HepG2 (cell line): ENCODE data around the gene MZF1.

ENCODE experiments used
- ATRX ChIP-seq: sonication (generic); formaldehyde crosslinking; IDR thresholded peaks from 2 replicates; pipeline ENCODE4 v1.4.0; 2020; ENCODE audit warnings: missing genetic modification reagents, borderline replicate concordance
- HDAC1 ChIP-seq: sonication (generic); formaldehyde crosslinking; IDR thresholded peaks from 2 replicates; pipeline ENCODE4 v1.5.1; 2020; ENCODE audit warnings: mild to moderate bottlenecking, missing genetic modification reagents
- IRX3 ChIP-seq: sonication (generic); formaldehyde crosslinking; IDR thresholded peaks from 2 replicates; pipeline ENCODE4 v1.8.1; 2023; ENCODE audit warnings: mild to moderate bottlenecking, low read depth, missing genetic modification reagents, borderline replicate concordance
- MAFF ChIP-seq: IDR thresholded peaks from 2 replicates; pipeline ENCODE4 v1.6.1; 2011; ENCODE audit warnings: low read depth, low read length, improper control_type of control experiment
- PCBP2 ChIP-seq: fragments of 200-400 bp; formaldehyde crosslinking; optimal IDR thresholded peaks from 2 replicates; pipeline ENCODE3; 2018; ENCODE audit warnings: low read length, low read depth; ENCODE audit not compliant: poor library complexity, severe bottlenecking
- SIN3A ChIP-seq: IDR thresholded peaks from 2 replicates; pipeline ENCODE4 v1.6.1; 2011; ENCODE audit warnings: low read depth, mild to moderate bottlenecking, control low read depth, low read length, borderline replicate concordance
- ZNF816 ChIP-seq: sonication (generic); formaldehyde crosslinking; IDR thresholded peaks from 2 replicates; pipeline ENCODE4 v1.8.0; 2022; ENCODE audit warnings: missing genetic modification reagents, mild to moderate bottlenecking, borderline replicate concordance
- TF ChIP-seq, protein P1 (sequence below): sonication (generic); formaldehyde crosslinking; IDR thresholded peaks from 2 replicates; pipeline ENCODE4 v1.4.0; 2020; ENCODE audit warnings: missing genetic modification reagents

DNA sequence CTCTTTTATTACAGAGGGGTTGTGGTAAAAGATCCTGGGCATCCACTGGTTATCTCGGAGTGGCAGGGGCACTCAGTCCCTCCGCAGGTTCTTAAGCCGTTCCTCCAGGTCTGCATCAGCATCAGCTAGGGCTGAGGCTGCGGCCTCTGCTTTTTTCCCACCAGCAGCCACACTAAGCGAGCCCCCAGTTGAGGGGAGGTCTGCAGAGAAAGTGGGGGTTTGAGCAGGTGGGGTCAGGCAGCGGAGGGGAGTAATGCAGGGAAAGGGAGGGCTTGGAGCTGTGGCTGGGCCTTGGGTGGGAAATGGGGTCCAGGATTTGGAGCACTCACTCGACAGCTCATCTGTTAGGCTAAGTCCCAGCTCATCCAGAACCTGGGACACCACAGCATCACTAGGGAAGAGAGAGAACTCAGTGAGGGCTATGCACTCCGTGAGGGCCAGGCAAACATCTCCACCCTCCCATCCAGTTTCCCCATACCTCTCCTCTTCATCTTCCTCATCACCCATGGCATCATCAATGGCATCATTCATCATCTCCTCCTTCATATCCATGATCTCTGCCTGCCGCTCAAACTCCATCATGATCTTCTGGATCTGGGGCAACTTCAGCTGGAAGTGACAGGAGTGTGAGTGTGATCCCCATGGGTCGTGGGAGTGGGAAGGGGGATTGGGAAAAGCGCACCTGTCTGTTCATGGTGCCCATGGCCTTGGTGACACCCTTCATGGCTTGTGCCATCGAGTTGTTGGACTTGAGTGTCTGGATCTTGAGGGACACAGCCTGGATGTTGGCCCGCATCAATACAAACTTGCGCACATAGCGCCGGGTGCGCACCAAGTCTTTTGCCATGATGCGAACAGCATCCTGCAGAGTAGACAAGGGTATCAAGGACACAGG lies 21.3 kb downstream of the MZF1 start:
- TF ChIP-seq MAFF (no peak), SIN3A (no peak), IRX3 (CRISPR knock-in tag) (no peak), ATRX (CRISPR knock-in tag) (no peak), PCBP2 (no peak), ZNF816 (CRISPR knock-in tag) (no peak), HDAC1 (CRISPR knock-in tag) (no peak)
- TF ChIP-seq, protein P1, sequence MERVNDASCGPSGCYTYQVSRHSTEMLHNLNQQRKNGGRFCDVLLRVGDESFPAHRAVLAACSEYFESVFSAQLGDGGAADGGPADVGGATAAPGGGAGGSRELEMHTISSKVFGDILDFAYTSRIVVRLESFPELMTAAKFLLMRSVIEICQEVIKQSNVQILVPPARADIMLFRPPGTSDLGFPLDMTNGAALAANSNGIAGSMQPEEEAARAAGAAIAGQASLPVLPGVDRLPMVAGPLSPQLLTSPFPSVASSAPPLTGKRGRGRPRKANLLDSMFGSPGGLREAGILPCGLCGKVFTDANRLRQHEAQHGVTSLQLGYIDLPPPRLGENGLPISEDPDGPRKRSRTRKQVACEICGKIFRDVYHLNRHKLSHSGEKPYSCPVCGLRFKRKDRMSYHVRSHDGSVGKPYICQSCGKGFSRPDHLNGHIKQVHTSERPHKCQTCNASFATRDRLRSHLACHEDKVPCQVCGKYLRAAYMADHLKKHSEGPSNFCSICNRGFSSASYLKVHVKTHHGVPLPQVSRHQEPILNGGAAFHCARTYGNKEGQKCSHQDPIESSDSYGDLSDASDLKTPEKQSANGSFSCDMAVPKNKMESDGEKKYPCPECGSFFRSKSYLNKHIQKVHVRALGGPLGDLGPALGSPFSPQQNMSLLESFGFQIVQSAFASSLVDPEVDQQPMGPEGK (CRISPR knock-in tag), result no peak
